Tongue (tissue), 2 donors: Measurements from ENCODE around the gene TUFT1. TPM values are rescaled to one million over a fixed set of nuclear protein-coding genes. Genes with fewer than 3 reads are reported as not detected.

Experiments
- DNase-seq: peaks from one replicate; pipeline ENCODE4 v3.0.0-alpha.2; 2015
- total RNA-seq: library from RNA; depleted of rRNA; stranded (reverse); fragments of >200 nt; gene quantifications from one replicate; pipeline ENCODE4 v1.2.3, GENCODE V29; 2014

Gene TUFT1
- total RNA-seq, 1 donor from 2014 or later: 21.1 TPM

GRCh38 chr1:151539321-151540020 lies 638 bp upstream of the TUFT1 start:
- peak; percentile 94 for DNase-seq

DNA sequence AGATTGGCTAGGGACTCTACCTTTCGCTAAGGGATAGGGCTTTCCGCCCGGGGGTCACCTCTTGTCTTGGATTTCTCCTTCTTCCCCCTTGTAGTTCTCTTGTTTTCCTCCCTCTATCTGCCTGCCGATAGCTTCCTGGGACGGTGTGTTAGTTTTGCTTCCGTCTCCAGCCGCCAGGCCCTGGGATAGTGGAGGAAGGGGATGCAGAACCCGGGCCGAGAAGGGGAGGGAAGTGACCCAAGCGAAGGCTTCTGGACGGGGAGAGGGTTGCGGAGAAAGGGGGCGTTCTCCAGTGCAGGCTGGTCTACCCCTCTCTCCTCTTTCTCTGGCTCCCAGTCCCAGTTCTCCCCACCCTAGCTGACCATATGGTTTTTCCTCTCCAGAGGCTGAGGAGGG lies 871 bp downstream of the TUFT1 start:
- DNase-seq: peak; percentile 40

- DNase-seq: no peak
These were observed 1.6 kb downstream of the TUFT1 start for GRCh38 chr1:151541752-151542151.

DNA sequence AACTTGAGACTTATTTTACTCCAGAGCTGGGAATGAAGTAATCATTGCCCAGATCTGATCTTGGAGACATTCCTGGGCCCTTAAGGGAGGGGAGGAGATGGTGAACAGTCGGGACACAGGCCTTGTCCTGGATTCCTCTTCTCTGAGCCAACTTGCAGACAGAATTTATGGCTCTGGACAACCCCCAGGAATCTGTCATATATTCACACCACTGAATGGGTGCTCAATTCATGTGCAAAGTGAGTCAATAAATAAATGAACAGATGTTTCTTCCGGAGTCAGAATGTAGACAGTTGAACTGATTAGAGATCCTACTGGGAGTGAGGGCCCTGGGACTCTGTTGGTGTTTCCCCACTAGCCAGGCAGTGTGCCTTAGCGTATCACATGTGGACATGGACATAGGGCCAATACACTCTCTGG lies 2.6 kb downstream of the TUFT1 start:
- no peak for DNase-seq

- DNase-seq: no peak
These were observed 5.4 kb downstream of the TUFT1 start for GRCh38 chr1:151545542-151545941.

GRCh38 chr1:151546011-151546925 lies 6.2 kb downstream of the TUFT1 start:
- DNase-seq: no peak

GRCh38 chr1:151547119-151547899 lies 7.2 kb downstream of the TUFT1 start:
- peak; percentile 72 for DNase-seq

DNA sequence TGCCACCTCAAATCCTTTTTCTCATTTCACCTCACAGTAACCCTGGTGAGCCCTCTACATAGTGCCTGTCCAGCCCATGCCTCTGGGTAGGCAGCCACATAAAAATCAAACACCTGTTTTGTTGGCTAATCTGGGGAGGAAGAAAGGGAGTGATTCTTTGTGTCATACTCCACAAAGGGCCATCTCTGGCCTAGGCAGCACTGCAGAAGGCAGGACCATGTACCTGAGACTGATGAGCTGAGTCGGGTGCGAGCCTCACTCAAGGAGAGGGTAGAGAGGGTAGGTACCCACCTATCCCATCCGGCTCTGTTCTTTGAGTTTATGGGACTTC lies 7.8 kb downstream of the TUFT1 start:
- no peak for DNase-seq

DNA sequence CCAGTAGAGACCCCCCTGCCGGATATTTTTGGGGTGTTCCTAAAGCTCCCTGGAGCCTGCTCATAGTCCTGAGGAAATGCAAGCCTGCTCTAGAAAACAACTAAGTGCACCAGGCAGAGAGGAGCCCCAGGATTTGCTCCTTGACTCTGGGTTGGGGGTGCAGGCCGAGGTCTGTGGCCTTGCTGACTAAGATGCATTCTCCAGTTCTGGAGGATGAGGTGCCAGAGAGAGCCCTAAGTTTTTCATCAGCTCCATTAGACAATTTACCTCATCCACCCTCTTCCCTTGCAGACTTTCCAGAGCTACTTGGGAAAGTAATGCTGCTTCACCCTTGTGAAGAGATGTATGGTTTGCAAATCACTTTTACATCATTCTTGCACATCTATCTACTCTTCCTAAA lies 9.1 kb downstream of the TUFT1 start:
- no peak for DNase-seq

GRCh38 chr1:151553659-151554058 lies 13.6 kb downstream of the TUFT1 start:
- DNase-seq: no peak

- no peak for DNase-seq
These were observed 15.9 kb downstream of the TUFT1 start for GRCh38 chr1:151556052-151556451.

- no peak for DNase-seq
These were observed 22.6 kb downstream of the TUFT1 start for GRCh38 chr1:151562661-151563060.

GRCh38 chr1:151563376-151563775 lies 23.3 kb downstream of the TUFT1 start:
- DNase-seq: no peak

DNA sequence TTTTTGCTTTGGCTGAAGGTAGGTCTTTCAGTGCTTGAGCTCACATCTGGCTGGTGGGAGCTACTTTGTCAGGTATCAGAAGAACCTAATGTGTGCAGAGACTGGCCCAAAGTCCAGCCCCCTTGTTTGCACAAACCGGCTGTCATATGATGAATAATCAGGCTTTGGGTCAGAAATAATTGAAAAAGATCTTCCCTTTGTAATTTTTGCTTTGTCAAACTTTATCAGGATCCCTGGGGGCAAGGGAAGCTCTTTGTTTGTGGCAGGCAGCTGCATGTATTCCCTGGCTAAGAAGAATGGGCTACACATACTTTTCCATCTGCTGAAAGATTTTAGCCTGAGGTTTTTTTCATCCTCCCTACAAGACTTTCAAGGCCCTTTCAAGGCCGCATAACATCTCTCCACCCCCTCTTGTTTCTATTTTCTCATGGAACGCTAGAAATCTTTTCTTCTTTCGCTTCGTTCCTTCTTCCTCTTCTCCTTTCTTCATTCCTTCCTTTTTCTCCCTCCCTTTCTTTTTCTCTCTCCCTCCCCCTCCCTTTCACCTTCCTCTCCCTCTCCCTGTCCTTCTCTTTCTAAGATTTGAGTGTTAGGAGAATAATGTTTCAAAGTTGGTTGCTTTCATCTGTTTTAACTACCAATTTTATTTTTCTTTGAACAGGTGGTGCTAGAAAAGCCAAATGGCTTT lies 25.5 kb downstream of the TUFT1 start:
- DNase-seq: no peak

- DNase-seq: no peak
These were observed 28.5 kb downstream of the TUFT1 start for GRCh38 chr1:151568626-151569088.

DNA sequence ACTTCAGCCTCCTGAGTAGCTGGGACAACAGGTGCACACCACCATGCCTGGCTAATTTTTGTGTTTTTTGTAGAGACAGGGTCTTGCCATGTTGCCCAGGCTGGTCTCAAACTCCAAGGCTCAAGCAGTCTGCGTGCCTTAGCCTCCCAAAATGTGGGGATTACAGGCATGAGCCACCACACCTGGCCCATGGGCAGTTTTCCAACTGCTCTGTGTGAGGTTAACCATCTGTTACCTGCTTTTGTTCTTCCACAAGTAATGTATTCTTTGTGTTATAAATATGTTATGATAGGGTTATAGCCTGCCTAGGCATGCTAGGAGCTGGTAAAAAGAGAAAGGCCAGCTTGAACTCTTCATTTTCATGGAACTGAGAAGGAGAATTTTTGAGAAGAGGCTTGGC lies 30.7 kb downstream of the TUFT1 start:
- no peak for DNase-seq

DNA sequence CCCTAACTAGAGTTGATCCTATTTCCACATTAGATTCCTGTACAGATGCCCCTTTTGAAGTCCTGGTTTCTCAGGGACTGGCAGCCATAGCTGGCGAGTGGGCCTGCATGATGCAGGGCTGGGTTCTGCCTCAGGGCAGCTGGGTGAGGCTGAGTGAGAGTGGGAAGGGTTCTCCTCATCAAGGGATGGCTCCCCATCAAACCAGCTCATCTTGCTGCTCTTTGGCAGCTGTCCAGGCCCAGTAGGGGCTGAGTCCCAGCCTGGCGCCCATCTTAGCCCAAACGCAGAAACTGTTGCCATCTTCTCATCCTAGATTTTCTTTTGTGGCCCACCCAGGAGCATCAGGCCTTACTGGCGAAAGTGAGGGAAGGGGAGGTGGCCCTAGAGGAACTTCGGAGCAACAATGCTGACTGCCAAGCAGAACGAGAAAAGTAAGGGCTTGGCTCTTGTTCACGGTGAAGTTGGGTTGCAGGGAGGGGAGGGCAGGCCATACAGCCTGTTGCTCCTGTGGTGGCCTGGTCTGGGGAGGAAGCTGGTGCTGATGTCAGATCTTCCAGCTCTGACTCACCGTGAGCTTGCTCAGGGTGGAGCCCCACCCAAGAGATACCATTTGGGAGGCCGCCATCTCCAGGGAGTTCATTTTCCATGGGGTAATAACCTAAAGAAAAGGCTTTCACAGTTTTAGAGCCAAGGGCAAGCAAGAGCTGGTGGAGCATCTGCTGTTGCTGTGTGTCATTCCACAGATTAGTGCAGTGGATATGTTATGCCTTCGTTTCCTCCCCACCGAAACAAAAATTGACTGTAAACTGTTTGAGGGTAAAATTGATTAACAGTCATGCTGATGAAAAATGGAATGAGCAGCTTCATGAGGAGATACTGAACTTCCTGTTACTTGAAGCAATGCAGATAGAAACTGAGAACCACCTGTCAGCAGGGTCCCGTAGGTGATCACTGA lies 34.7 kb downstream of the TUFT1 start:
- no peak for DNase-seq

- DNase-seq: no peak
These were observed 37.1 kb downstream of the TUFT1 start for GRCh38 chr1:151577173-151577572.

DNA sequence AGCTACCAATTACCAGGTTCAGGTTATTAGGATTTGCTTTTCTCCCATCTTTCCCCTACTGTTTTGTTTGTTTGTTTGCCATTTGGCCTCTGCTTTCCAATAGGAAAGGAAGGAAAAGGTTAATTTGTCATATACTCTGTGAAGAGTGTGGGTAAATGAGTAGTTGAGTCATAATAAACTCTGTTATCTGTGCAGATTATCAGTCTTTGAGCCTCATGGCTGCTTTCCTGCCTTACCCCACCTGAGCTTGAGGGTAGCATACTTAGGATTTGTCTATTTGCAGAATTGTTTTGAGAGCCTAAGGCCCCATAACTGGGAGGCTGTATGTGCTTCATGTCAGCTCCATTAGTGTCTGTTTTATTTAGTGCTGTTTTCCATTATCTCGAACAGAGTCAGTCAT lies 38.8 kb downstream of the TUFT1 start:
- no peak for DNase-seq

DNA sequence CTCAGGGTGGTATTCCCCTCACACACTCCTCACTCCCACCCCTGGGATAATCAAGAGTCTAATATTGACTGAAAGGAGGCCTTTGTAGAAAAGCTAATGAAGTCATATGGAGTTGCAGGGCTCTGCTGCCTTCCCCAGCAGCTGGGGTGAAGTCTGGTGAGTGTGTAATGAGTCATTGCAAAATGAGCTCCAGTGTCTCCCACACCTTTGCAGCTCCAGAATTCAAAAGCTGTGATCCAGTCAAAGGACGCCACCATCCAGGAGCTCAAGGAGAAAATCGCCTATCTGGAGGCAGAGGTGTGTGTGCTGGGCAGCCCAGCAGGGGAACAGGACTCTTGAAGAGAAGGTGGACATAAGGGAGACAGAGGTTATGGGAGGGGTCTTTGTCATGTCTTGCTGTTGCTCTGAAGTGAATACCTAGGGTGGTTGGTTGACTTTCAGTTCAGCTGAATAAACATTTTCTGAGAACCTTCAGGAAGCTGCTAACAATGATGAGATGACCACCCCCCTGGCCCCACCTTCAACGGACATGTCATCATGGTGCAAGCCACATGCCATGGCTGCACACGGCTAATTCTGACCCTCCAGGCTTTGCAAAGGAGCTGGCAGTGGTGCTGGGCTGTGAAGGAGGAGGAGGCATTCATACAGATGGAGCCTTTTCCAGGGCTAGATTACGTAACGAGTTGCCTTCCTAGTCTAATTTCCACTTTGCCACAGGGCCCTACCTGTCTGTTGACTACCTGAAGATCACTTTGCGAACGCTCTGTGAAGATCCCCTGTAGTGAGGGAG lies 39.5 kb downstream of the TUFT1 start:
- no peak for DNase-seq
